A549 (cell line): ENCODE data around the gene POU6F1. TPM values are rescaled to one million over a fixed set of nuclear protein-coding genes. Genes with fewer than 3 reads are reported as not detected.

Experiments
- ATAC-seq, 2 experiments: fragments of 200-7000 bp in 1 of 2; fragments of >200 bp in 1 of 2; cut with Nextera tagmentation in 1 of 2; cut with Tn5 transposase in 1 of 2; 3 replicates each; pipeline versions ENCODE4 v1.8.0 to v1.9.1; 2018 to 2020; ENCODE audit warnings: mild to moderate bottlenecking in 1 of 2, moderate library complexity in 1 of 2
- CTCF ChIA-PET: fragments of 300-600 bp; sonication (Branson Sonifier 250); formaldehyde crosslinking; extraction: SDS; loops from one replicate; lab custom pipeline; 2021; ENCODE audit warnings: antibody characterized with exemption, inconsistent platforms; lab: Yijun Ruan, JAX
- POLR2A ChIA-PET: fragments of 350-600 bp; formaldehyde crosslinking; extraction: SDS; loops from one replicate; lab custom pipeline; 2021; ENCODE audit warnings: antibody characterized with exemption, inconsistent platforms; lab: Yijun Ruan, JAX
- DNase-seq, 2 experiments: peaks; one replicate each; pipeline versions ENCODE4 v3.0.0 to v3.0.0-alpha.2; 2011 to 2016; ENCODE audit warnings: low read depth in 1 of 2, low spot score in 1 of 2
- FAIRE-seq: peaks from 2 replicates; lab custom pipeline; 2011; peaks lifted over from hg19 to GRCh38; lab: Jason Lieb, UNC
- H3K27ac ChIP-seq, 2 experiments: fragments of >200 bp; sonication (Bioruptor Twin); formaldehyde crosslinking; 3 replicates each; pipeline ENCODE4 v1.5.1; 2016 to 2017
- H3K4me1 ChIP-seq: fragments of >200 bp; sonication (Bioruptor Twin); formaldehyde crosslinking; 3 replicates; pipeline ENCODE4 v1.6.1; 2016
- H3K4me2 ChIP-seq: fragments of >200 bp; sonication (Bioruptor Twin); formaldehyde crosslinking; 3 replicates; pipeline ENCODE4 v1.6.1; 2016
- H3K4me3 ChIP-seq: fragments of >200 bp; sonication (Bioruptor Twin); formaldehyde crosslinking; 3 replicates; pipeline ENCODE4 v1.5.1; 2016
- H3K9me3 ChIP-seq: fragments of >200 bp; sonication (Bioruptor Twin); formaldehyde crosslinking; 3 replicates; pipeline ENCODE4 v1.6.1; 2016
- CBX2 ChIP-seq: fragments of 200-600 bp; sonication (generic); IDR thresholded peaks from 2 replicates; pipeline ENCODE4 v1.6.1; 2016; ENCODE audit warnings: low read depth, mild to moderate bottlenecking, borderline replicate concordance
- CHD2 ChIP-seq: fragments of 150-350 bp; IDR thresholded peaks from 2 replicates; pipeline ENCODE4 v1.6.1; 2014; ENCODE audit warnings: low read length; ENCODE audit not compliant: partially characterized antibody
- CHD4 ChIP-seq: fragments of 200-600 bp; sonication (generic); IDR thresholded peaks from 2 replicates; pipeline ENCODE4 v1.6.1; 2016; ENCODE audit warnings: antibody characterized with exemption, mild to moderate bottlenecking, borderline replicate concordance
- EHF ChIP-seq: fragments of 250-450 bp; sonication (Bioruptor Pico); IDR thresholded peaks from 2 replicates; pipeline ENCODE4 v1.5.0; 2020; ENCODE audit warnings: mild to moderate bottlenecking
- EHMT2 ChIP-seq: fragments of 200-600 bp; sonication (generic); IDR thresholded peaks from 2 replicates; pipeline ENCODE4 v1.6.1; 2016; ENCODE audit warnings: antibody characterized with exemption, low read depth, mild to moderate bottlenecking, moderate library complexity
- EP300 ChIP-seq, 2 experiments: fragments of >200 bp; sonication (Bioruptor Twin); formaldehyde crosslinking; IDR thresholded peaks; 2 replicates in 1 of 2; 3 replicates in 1 of 2; pipeline ENCODE4 v1.6.1; 2016 to 2017
- FOXS1 ChIP-seq: fragments of 250-450 bp; sonication (Bioruptor Pico); IDR thresholded peaks from 2 replicates; pipeline ENCODE4 v1.5.0; 2020; ENCODE audit warnings: mild to moderate bottlenecking, moderate library complexity
- HDAC2 ChIP-seq: fragments of 200-600 bp; sonication (generic); IDR thresholded peaks from 2 replicates; pipeline ENCODE4 v1.6.1; 2016
- JUN ChIP-seq, 2 experiments: fragments of >200 bp; sonication (Bioruptor Twin); formaldehyde crosslinking; IDR thresholded peaks; 2 replicates in 1 of 2; 3 replicates in 1 of 2; pipeline ENCODE4 v1.6.1; 2016 to 2017
- JUNB ChIP-seq: fragments of >200 bp; sonication (Bioruptor Twin); formaldehyde crosslinking; IDR thresholded peaks from 2 replicates; pipeline ENCODE4 v1.6.1; 2016
- MAFK ChIP-seq: fragments of 450-650 bp; IDR thresholded peaks from 2 replicates; pipeline ENCODE4 v1.6.1; 2014; ENCODE audit not compliant: partially characterized antibody
- MYC ChIP-seq: IDR thresholded peaks from 2 replicates; pipeline ENCODE4 v1.6.1; 2012; ENCODE audit warnings: mild to moderate bottlenecking, inconsistent platforms, low read length, improper control_type of control experiment, borderline replicate concordance
- NR3C1 ChIP-seq: fragments of >200 bp; sonication (Bioruptor Twin); formaldehyde crosslinking; IDR thresholded peaks from 3 replicates; pipeline ENCODE4 v1.6.1; 2017
- POLR2A ChIP-seq: IDR thresholded peaks from 2 replicates; pipeline ENCODE4 v1.6.1; 2012; ENCODE audit warnings: mild to moderate bottlenecking, low read length
- SREBF2 ChIP-seq: fragments of 450-650 bp; IDR thresholded peaks from 2 replicates; pipeline ENCODE4 v1.6.1; 2014; ENCODE audit warnings: mild to moderate bottlenecking, moderate library complexity
- TFCP2L1 ChIP-seq: fragments of 250-450 bp; sonication (Bioruptor Pico); IDR thresholded peaks from 2 replicates; pipeline ENCODE4 v1.5.0; 2021; ENCODE audit warnings: mild to moderate bottlenecking
- TP53 ChIP-seq: fragments of 250-450 bp; sonication (Bioruptor Pico); IDR thresholded peaks from 2 replicates; pipeline ENCODE4 v1.5.0; 2021; ENCODE audit warnings: mild to moderate bottlenecking, moderate library complexity
- ZFP36 ChIP-seq: fragments of 450-650 bp; IDR thresholded peaks from 2 replicates; pipeline ENCODE4 v1.6.1; 2014; ENCODE audit warnings: borderline replicate concordance; ENCODE audit not compliant: partially characterized antibody
- ZNF302 ChIP-seq: fragments of 250-450 bp; sonication (Bioruptor Pico); IDR thresholded peaks from 2 replicates; pipeline ENCODE4 v1.9.0; 2021; ENCODE audit warnings: inconsistent platforms, mild to moderate bottlenecking, moderate library complexity
- WGBS: methylation state at CpG from one replicate; pipeline ENCODE4 v1.1.6; 2017; ENCODE audit errors: missing lambda C conversion rate; 5-methylcytosine and 5-hydroxymethylcytosine counted together
- polyA minus RNA-seq: library from RNA; depleted of rRNA, polyadenylated mRNA; stranded (reverse); fragments of >200 nt; gene quantifications from 2 replicates; pipeline ENCODE4 v1.2.3, GENCODE V29; 2011; rRNA and poly(A)+ RNA removed
- polyA plus RNA-seq, 4 experiments: library from polyadenylated mRNA; depleted of rRNA in 3 of 4; stranded (reverse); fragments of >200 nt; fragmentation: RNase III in 1 of 4; extraction: RNeasy Plus Mini Kit Qiagen cat#74134 plus additional on column Dnase treatment in 1 of 4; gene quantifications; 2 replicates in 3 of 4; 3 replicates in 1 of 4; pipeline ENCODE4 v1.2.3, GENCODE V29; 2011 to 2017
- TF ChIP-seq, protein P1 (sequence below): IDR thresholded peaks from 2 replicates; pipeline ENCODE4 v1.6.1; 2012
- TF ChIP-seq, protein P2 (sequence below): IDR thresholded peaks from 2 replicates; pipeline ENCODE4 v1.6.1; 2012; ENCODE audit warnings: low read depth, borderline replicate concordance
- TF ChIP-seq, protein P3 (sequence below): fragments of 150-350 bp; IDR thresholded peaks from 2 replicates; pipeline ENCODE4 v1.6.1; 2014; ENCODE audit warnings: low read depth, mild to moderate bottlenecking, low read length
- TF ChIP-seq, protein P4 (sequence below): fragments of >200 bp; sonication (Bioruptor Twin); formaldehyde crosslinking; IDR thresholded peaks from 3 replicates; pipeline ENCODE4 v1.5.1; 2016
- TF ChIP-seq, protein P5 (sequence below): IDR thresholded peaks from 2 replicates; pipeline ENCODE4 v1.6.1; 2012

Gene POU6F1, protein sequence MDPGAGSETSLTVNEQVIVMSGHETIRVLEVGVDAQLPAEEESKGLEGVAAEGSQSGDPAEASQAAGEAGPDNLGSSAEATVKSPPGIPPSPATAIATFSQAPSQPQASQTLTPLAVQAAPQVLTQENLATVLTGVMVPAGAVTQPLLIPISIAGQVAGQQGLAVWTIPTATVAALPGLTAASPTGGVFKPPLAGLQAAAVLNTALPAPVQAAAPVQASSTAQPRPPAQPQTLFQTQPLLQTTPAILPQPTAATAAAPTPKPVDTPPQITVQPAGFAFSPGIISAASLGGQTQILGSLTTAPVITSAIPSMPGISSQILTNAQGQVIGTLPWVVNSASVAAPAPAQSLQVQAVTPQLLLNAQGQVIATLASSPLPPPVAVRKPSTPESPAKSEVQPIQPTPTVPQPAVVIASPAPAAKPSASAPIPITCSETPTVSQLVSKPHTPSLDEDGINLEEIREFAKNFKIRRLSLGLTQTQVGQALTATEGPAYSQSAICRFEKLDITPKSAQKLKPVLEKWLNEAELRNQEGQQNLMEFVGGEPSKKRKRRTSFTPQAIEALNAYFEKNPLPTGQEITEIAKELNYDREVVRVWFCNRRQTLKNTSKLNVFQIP
- 1.3 and 1.7 TPM in 2 replicates for polyA plus RNA-seq (2011; rRNA removed)
- polyA plus RNA-seq (2012; cell fraction: cytosol; rRNA removed), result 1.3 TPM in 2 replicates
- 3.5 and 4.2 TPM in 2 replicates for polyA plus RNA-seq (2012; cell fraction: nucleus; rRNA removed)
- polyA plus RNA-seq (2017; fragmentation: RNase III; extraction: RNeasy Plus Mini Kit Qiagen cat#74134 plus additional on column Dnase treatment), result 0.58 to 0.92 TPM (median 0.77 TPM) in 3 replicates
- polyA minus RNA-seq, result 2.9 and 4.3 TPM in 2 replicates

DNA sequence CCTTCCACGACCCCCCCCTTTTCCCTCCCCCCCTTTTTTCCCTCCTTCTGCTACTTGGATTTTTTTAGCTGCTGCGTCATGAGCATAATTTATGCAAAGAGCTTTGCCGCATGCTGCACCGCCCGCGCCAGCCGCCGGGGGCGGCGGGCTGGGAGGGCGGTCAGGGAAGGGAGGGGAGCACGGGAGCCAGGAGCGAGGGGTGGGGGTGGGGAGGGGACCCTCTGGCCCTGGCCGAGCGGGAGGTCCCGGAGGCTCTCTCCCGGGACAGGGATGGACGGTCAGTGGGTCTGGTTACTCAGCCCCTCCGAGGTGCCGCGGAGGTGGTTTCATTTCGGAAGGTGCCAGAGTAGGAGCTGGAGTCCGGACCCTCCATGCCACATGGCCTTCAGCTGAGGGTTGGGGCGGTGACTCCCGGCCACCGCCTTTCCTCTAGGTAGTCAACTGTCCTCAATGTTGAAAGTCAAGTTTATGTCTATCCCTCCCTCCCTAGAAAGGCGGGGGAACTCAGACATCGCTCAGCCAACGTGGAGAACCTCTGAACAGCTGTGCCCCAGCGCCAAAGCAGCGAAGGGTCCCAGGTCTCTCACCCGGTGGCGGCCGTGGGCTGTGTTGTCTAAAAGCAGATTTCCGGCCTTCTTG lies at the start of gene POU6F1:
Gene POU6F1 (minus strand): TSS at position 95 of the 639 bp plus-strand sequence. CDS start 11,226 bp downstream, outside the sequence.
- DNase-seq, result peak; percentile 77 to 94
- ChIA-PET CTCF (interaction anchor here (0.6 to 3.3 kb wide), 13 partner anchors 9 to 321 kb away, joined by 3 to 12 read pairs (median 4); partner anchors contain the start of gene DAZAP2), POLR2A (interaction anchor here (0.6 to 3.4 kb wide), 20 partner anchors 12 to 606 kb away, joined by 3 to 69 read pairs (median 5); partner anchors contain the start of genes CSRNP2 and DAZAP2)
- Histone ChIP-seq H3K4me2 (peak within 1 kb of the TSS; percentile 87), H3K27ac (peak within 1 kb of the TSS; percentile 96 to 97), H3K4me3 (peak within 1 kb of the TSS; percentile 82), H3K9me3 (no peaks in the 10 kb centered on the region), H3K4me1 (peaks cover 21% of the 10 kb centered on the region)
- ATAC-seq, result peak; percentile 88 to 94
- WGBS, result 4% methylated on average over 28 of the region's 35 CpGs
- peak; percentile 77; the same call in 1 of the 2 replicates for TF ChIP-seq MYC
- TF ChIP-seq JUN (IDR thresholded peaks at IDR 0.05), result peak in 1 of 2 experiments; percentile 9; a peak in 1 of 5 replicates
- TF ChIP-seq, protein P1, sequence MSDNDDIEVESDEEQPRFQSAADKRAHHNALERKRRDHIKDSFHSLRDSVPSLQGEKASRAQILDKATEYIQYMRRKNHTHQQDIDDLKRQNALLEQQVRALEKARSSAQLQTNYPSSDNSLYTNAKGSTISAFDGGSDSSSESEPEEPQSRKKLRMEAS, result peak; percentile 83
- TF ChIP-seq, protein P2, sequence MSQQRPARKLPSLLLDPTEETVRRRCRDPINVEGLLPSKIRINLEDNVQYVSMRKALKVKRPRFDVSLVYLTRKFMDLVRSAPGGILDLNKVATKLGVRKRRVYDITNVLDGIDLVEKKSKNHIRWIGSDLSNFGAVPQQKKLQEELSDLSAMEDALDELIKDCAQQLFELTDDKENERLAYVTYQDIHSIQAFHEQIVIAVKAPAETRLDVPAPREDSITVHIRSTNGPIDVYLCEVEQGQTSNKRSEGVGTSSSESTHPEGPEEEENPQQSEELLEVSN, result no peak
- TF ChIP-seq POLR2A, result peak; percentile 22; the same call in 1 of the 2 replicates
- FAIRE-seq, result no peak

DNA sequence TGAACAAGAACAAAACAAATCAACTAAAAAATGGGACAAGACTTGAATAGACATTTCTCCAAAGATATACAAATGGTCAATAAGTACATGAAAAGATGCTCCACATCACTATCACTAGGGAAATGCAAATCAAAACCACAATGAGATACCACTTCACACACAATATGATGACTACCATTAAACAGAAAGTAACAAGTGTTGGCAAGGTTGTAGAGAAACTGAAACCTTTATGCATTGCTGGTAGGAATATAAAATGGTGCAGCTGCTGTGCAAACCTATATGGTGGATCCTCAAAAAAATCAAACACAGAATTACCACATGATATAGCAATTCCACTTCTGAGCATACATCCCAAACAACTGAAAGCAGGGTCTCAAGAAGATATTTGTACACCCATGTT lies 47.2 kb upstream of the POU6F1 start:
- Histone ChIP-seq H3K9me3 (no peaks in the 10 kb centered on the region), H3K4me3 (no peak overlapping the region), H3K27ac (no peak overlapping the region), H3K4me1 (peaks cover 13% of the 10 kb centered on the region), H3K4me2 (no peak overlapping the region)
- DNase-seq (no peak), FAIRE-seq (no peak), ATAC-seq (no peak)
- ChIA-PET CTCF (interaction anchor here (1.6 to 5.8 kb wide), 3 partner anchors 47 to 86 kb away, joined by 3 to 120 read pairs (median 30); partner anchors contain the start of gene POU6F1), POLR2A (no interaction called here)
- TF ChIP-seq, protein P3, sequence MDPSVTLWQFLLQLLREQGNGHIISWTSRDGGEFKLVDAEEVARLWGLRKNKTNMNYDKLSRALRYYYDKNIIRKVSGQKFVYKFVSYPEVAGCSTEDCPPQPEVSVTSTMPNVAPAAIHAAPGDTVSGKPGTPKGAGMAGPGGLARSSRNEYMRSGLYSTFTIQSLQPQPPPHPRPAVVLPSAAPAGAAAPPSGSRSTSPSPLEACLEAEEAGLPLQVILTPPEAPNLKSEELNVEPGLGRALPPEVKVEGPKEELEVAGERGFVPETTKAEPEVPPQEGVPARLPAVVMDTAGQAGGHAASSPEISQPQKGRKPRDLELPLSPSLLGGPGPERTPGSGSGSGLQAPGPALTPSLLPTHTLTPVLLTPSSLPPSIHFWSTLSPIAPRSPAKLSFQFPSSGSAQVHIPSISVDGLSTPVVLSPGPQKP, result no peak
- TF ChIP-seq CBX2 (no peak), EP300 (IDR thresholded peaks at IDR 0.05) (no peak), MYC (no peak), NR3C1 (no peak), CHD4 (no peak), EHMT2 (no peak), CHD2 (no peak), HDAC2 (no peak), TP53 (CRISPR knock-in tag) (no peak), JUNB (no peak), SREBF2 (no peak), EHF (CRISPR knock-in tag) (no peak), FOXS1 (CRISPR knock-in tag) (no peak), MAFK (no peak), ZFP36 (no peak), TFCP2L1 (CRISPR knock-in tag) (no peak), ZNF302 (CRISPR knock-in tag) (no peak)
- TF ChIP-seq, protein P4, sequence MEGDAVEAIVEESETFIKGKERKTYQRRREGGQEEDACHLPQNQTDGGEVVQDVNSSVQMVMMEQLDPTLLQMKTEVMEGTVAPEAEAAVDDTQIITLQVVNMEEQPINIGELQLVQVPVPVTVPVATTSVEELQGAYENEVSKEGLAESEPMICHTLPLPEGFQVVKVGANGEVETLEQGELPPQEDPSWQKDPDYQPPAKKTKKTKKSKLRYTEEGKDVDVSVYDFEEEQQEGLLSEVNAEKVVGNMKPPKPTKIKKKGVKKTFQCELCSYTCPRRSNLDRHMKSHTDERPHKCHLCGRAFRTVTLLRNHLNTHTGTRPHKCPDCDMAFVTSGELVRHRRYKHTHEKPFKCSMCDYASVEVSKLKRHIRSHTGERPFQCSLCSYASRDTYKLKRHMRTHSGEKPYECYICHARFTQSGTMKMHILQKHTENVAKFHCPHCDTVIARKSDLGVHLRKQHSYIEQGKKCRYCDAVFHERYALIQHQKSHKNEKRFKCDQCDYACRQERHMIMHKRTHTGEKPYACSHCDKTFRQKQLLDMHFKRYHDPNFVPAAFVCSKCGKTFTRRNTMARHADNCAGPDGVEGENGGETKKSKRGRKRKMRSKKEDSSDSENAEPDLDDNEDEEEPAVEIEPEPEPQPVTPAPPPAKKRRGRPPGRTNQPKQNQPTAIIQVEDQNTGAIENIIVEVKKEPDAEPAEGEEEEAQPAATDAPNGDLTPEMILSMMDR, result no peak
- TF ChIP-seq, protein P5, sequence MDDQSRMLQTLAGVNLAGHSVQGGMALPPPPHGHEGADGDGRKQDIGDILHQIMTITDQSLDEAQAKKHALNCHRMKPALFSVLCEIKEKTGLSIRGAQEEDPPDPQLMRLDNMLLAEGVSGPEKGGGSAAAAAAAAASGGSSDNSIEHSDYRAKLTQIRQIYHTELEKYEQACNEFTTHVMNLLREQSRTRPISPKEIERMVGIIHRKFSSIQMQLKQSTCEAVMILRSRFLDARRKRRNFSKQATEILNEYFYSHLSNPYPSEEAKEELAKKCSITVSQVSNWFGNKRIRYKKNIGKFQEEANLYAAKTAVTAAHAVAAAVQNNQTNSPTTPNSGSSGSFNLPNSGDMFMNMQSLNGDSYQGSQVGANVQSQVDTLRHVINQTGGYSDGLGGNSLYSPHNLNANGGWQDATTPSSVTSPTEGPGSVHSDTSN, result no peak
